Right lobe of liver (tissue), 6 donors: ENCODE results near the gene KHNYN. TPM values are rescaled to one million over a fixed set of nuclear protein-coding genes. Genes with fewer than 3 reads are reported as not detected.
"Not testable (repeated sequence)": the region's sequence is repeated elsewhere in the genome, so short reads cannot be mapped to it uniquely, and the experiment has no call there.

Source experiments
- ATAC-seq, 4 donors: fragments of 200-7000 bp; cut with Tn5 transposase; one replicate each; pipeline ENCODE4 v1.9.1; 2020; ENCODE audit warnings: mild to moderate bottlenecking in 4 of 4, moderate library complexity in 4 of 4
- DNase-seq, 3 donors: peaks; one replicate each; pipeline ENCODE4 v3.0.0-alpha.2; 2020
- H3K27ac ChIP-seq, 3 donors: fragments of 200-600 bp; one replicate each; pipeline ENCODE4 v1.8.0; 2022
- H3K27me3 ChIP-seq, 2 donors: fragments of 200-600 bp; one replicate each; pipeline ENCODE4 v1.8.0; 2022
- H3K36me3 ChIP-seq, 4 donors: fragments of 200-600 bp; sonication (generic) in 1 of 4; one replicate each; pipeline versions ENCODE4 v1.5.1 to v1.8.0; 2017 to 2022; ENCODE audit warnings: control low read depth in 1 of 4
- H3K4me1 ChIP-seq, 4 donors: fragments of 200-600 bp; sonication (generic) in 1 of 4; one replicate each; pipeline versions ENCODE4 v1.5.1 to v1.8.0; 2017 to 2022; ENCODE audit warnings: control low read depth in 1 of 4
- H3K4me3 ChIP-seq, 3 donors: fragments of 200-600 bp; one replicate each; pipeline ENCODE4 v1.8.0; 2022
- H3K9me3 ChIP-seq, 4 donors: fragments of 200-600 bp; sonication (generic) in 1 of 4; one replicate each; pipeline versions ENCODE4 v1.5.1 to v1.8.0; 2017 to 2022; ENCODE audit warnings: control low read depth in 1 of 4
- POLR2A ChIP-seq: fragments of 450-650 bp; IDR thresholded peaks from one replicate; pipeline ENCODE4 v1.6.1; 2017; ENCODE audit warnings: antibody characterized with exemption, mild to moderate bottlenecking
- WGBS: methylation state at CpG from one replicate; pipeline ENCODE4 v1.1.6; 2018; ENCODE audit warnings: low coverage, low lambda C conversion rate; ENCODE audit not compliant: insufficient coverage; ENCODE audit errors: missing lambda C conversion rate; 5-methylcytosine and 5-hydroxymethylcytosine counted together
- intact Hi-C, 2 donors: fragments of 100-400 bp; cut with DNase I; formaldehyde crosslinking; loops; one replicate each; pipeline versions ENCODE4 v1.11.2 to v1.14.1; 2022
- total RNA-seq, 6 experiments: library from RNA; depleted of rRNA in 2 of 6; stranded (reverse); fragments of >200 nt in 2 of 6; fragmentation: NEBNext Ultra II Directional in 3 of 6; extraction: Animal tissue kit (Norgen Biotek cat#: 25700) in 3 of 6; gene quantifications; one replicate each; pipeline versions ENCODE4 v1.1.0 to v1.2.4, GENCODE V29; 2016 to 2023
- TF ChIP-seq, protein P1 (sequence below), 4 donors: fragments of 200-600 bp in 3 of 4; fragments of 450-650 bp in 1 of 4; IDR thresholded peaks; one replicate each; pipeline versions ENCODE4 v1.5.1 to v1.8.0; 2016 to 2022; ENCODE audit warnings: antibody characterized with exemption in 4 of 4, mild to moderate bottlenecking in 2 of 4
- donor health status: DM: no; HTN: yes; CAD: no.
- donor health status: DM: no; HTN: no; CAD: no.
- donor health status: DM: no; HTN: no; CAD: no.
- donor health status: DM: no; HTN: yes; CAD: no.
- donor health status: DM: no; HTN: yes; CAD: no.

KHNYN gene
- total RNA-seq, 6 experiments from 2014 or later, result 19.6 to 24.9 (median 21.4) TPM

DNA sequence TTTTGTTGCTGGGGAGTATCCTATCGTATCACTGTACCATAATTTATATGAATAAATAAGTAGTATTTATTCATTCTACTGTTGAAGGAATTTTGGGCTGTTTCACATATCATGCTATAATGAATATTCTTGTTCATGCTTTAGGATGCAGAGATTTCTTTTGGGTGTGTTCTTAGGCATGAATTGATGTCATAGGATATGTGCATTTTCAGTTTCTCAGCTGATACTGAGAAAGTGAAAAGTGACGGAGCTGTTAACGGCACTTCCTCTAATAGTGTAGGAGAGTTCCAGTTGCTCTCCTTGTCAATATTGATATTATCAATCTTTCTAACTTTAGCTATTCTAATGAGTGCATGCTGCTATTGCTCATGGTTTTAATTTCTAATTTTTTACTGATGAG is 36.1 kb downstream of the KHNYN start:
- Histone ChIP-seq H3K27ac (no peak overlapping the region), H3K27me3 (no peaks in the 10 kb centered on the region), H3K9me3 (no peaks in the 10 kb centered on the region), H3K36me3 (no peaks in the 10 kb centered on the region), H3K4me1 (no peaks in the 10 kb centered on the region), H3K4me3 (no peak overlapping the region)
- 90% methylated on average over 3 of the region's 3 CpGs for WGBS
- no peak for DNase-seq
- TF ChIP-seq POLR2A, result no peak
- TF ChIP-seq, protein P1, sequence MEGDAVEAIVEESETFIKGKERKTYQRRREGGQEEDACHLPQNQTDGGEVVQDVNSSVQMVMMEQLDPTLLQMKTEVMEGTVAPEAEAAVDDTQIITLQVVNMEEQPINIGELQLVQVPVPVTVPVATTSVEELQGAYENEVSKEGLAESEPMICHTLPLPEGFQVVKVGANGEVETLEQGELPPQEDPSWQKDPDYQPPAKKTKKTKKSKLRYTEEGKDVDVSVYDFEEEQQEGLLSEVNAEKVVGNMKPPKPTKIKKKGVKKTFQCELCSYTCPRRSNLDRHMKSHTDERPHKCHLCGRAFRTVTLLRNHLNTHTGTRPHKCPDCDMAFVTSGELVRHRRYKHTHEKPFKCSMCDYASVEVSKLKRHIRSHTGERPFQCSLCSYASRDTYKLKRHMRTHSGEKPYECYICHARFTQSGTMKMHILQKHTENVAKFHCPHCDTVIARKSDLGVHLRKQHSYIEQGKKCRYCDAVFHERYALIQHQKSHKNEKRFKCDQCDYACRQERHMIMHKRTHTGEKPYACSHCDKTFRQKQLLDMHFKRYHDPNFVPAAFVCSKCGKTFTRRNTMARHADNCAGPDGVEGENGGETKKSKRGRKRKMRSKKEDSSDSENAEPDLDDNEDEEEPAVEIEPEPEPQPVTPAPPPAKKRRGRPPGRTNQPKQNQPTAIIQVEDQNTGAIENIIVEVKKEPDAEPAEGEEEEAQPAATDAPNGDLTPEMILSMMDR (IDR thresholded peaks at IDR 0.05), result no peak
- no peak for ATAC-seq
- intact Hi-C loops, result no loop called here

DNA sequence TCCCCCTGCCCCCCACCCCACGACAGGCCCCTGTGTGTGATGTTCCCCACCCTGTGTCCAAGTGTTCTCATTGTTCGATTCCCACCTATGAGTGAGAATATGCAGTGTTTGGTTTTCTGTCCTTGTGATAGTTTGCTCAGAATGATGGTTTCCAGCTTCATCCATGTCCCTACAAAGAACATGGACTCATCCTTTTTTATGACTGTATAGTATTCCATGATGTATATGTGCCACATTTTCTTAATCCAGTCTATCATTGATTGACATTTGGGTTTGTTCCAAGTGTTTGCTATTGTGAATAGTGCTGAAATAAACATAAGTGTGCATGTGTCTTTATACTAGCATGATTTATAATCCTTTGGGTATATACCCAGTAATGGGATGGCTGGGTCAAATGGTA is 40.7 kb downstream of the KHNYN start:
- intact Hi-C loops, ATAC-seq, DNase-seq, H3K4me3 ChIP-seq, H3K36me3 ChIP-seq, H3K9me3 ChIP-seq, H3K27ac ChIP-seq, H3K4me1 ChIP-seq, H3K27me3 ChIP-seq: not testable (repeated sequence)
- WGBS, result 80% methylated on average over 2 of the region's 2 CpGs

DNA sequence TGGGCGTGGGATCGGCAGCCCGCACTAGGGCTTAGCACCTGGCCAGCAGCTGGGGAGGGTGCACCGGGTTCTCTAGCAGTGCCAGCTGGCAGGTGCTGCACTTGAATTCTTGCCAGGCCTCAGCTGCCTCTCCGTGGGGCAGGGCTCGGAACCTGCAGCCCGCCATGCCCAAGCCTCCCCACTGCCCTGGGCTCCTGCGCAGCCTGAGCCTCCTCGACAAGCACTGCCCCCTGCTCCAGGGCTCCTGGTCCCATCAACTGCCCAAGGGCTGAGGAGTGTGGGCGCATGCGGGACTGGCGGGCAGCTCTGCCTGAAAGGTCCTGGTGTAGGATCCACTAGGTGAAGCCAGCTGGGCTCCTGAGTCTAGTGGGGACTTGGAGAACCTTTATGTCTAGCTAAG is 43.5 kb downstream of the KHNYN start:
- no peaks in the 10 kb centered on the region for H3K4me1 ChIP-seq
- no peak for DNase-seq
- no peaks in the 10 kb centered on the region for H3K27me3 ChIP-seq
- no peak overlapping the region for H3K27ac ChIP-seq
- no CpG with 5 or more reads among the region's 12 CpGs for WGBS
- TF ChIP-seq, protein P1 (IDR thresholded peaks at IDR 0.05), result no peak
- TF ChIP-seq POLR2A, result no peak
- intact Hi-C loops, result no loop called here
- ATAC-seq, result no peak
- no peaks in the 10 kb centered on the region for H3K9me3 ChIP-seq
- no peaks in the 10 kb centered on the region for H3K36me3 ChIP-seq
- H3K4me3 ChIP-seq, result no peak overlapping the region

DNA sequence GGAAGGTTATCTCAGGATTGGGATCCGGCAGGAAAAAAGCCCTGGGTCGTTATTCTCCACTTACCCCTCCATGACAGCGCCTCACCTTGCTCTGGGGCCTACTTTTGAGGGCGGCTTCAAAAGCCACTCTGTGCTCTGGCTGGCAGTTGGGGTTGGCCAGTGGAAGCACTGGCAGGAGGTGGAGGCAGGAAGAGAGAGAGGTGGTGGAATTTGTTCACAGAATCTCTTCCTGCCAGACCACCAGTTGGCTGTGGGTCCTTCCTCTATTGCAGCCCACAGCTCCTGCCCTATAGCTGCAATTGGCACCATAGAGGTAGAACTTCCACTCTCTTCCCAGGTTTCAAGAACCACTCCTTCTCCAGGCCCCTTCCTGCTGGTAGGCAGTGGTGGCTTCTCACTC is 45.5 kb downstream of the KHNYN start:
- Histone ChIP-seq H3K9me3 (no peaks in the 10 kb centered on the region), H3K27ac (no peak overlapping the region), H3K4me1 (no peaks in the 10 kb centered on the region), H3K27me3 (no peaks in the 10 kb centered on the region), H3K4me3 (no peak overlapping the region), H3K36me3 (no peaks in the 10 kb centered on the region)
- DNase-seq, result no peak
- WGBS, result 73% methylated on average over 3 of the region's 4 CpGs
- no peak for ATAC-seq
- intact Hi-C loops, result no loop called here
- TF ChIP-seq, protein P1 (IDR thresholded peaks at IDR 0.05), result no peak
- TF ChIP-seq POLR2A, result no peak

DNA sequence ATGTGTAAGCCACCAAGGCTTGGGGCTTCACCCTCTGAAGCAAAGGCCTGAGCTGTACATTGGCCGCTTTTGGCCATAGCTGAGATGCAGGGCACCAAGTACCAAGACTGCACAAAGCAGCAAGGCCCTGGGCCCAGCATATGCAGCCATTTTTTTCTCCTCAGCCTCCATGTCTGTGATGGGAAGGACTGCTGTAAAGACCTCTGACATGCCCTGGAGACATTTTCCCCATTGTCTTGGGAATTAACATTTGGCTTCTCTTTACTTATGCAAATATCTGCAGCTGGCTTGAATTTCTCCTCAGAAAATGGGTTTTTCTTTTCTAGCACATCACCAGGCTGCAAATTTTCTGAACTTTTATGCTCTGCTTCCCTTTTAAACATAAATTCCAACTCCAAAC is 50.2 kb downstream of the KHNYN start:
- H3K9me3 ChIP-seq, intact Hi-C loops, H3K27ac ChIP-seq, DNase-seq, H3K27me3 ChIP-seq, H3K4me1 ChIP-seq, H3K36me3 ChIP-seq, ATAC-seq, H3K4me3 ChIP-seq: not testable (repeated sequence)
- WGBS, result 43% methylated on average over 1 of the region's 1 CpG
